ENCODE measurements around the gene EFEMP1. TPM values are rescaled to one million over a fixed set of nuclear protein-coding genes. Genes with fewer than 3 reads are reported as not detected.

The EFEMP1 gene
- polyA plus RNA-seq, 1 experiment = 1,148 TPM

DNA sequence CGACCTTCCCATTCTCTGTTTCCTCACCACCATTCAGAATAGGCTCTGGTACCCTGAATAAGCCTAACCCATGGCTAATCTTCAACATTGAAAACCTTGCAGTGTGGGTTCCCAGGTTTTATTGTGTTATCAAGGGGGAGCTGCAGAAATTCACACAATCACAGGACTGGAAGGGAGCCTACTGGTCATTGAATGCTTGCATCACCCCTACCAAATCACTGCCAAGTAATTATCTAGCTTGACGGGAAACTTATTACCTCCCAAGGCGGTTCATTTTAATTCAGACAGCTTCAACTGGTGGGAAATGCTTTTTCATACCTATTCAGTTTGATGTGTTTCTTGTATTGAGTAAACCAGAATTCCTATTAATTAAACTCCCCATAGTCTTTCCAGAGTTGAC is 33.6 kb upstream of the EFEMP1 start:
- H3K27me3 ChIP-seq (ENCODE audit: control insufficient read depth, insufficient read depth, low read length) = no peaks in the 10 kb centered on the region
- no peak for TF ChIP-seq CTCF (IDR thresholded peaks at IDR 0.05; ENCODE audit: insufficient read depth, low read depth, low read length)
- no peak overlapping the region for H3K4me3 ChIP-seq (ENCODE audit: low read depth, low read length)
- no peaks in the 10 kb centered on the region for H3K36me3 ChIP-seq (ENCODE audit: control insufficient read depth, insufficient read depth, low read length)
- DNase-seq (ENCODE audit: low read depth) = no peak
- ChIA-PET CTCF (interaction anchor here (0.9 kb wide), 1 partner anchor 114 kb away, joined by 3 read pairs; no protein-coding TSS in a partner anchor), POLR2A (no interaction called here)

- no peak overlapping the region for H3K4me3 ChIP-seq (ENCODE audit: low read depth, low read length)
- no peak for TF ChIP-seq CTCF (IDR thresholded peaks at IDR 0.05; ENCODE audit: insufficient read depth, low read depth, low read length)
- POLR2A ChIA-PET = no interaction called here
- CTCF ChIA-PET = no interaction called here
- no peaks in the 10 kb centered on the region for H3K36me3 ChIP-seq (ENCODE audit: control insufficient read depth, insufficient read depth, low read length)
- H3K27me3 ChIP-seq (ENCODE audit: control insufficient read depth, insufficient read depth, low read length) = no peaks in the 10 kb centered on the region
- DNase-seq (ENCODE audit: low read depth) = no peak
Measured at GRCh38 chr2:55954306-55955035, 30.9 kb upstream of the EFEMP1 start.

DNA sequence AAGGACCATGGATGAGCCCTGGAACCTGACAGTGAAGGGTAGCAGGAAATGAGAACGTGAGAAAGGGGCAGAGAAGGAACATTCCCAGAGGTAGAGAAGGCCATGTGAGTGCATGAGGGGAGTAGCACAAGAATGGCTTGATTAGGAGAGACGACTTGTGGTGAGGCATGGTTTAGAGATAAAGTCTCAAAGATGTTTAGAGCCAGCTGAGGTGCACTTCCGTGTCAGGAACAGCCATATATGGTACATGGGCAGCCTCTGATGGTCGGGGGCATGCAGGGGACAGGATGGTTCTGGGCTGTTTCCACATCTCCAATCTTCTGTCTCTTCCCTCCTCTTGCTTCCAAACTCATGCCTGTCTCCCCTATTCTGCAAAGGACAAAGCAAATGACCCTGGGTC is 28.8 kb upstream of the EFEMP1 start:
- no peak for DNase-seq (ENCODE audit: low read depth)
- H3K27me3 ChIP-seq (ENCODE audit: control insufficient read depth, insufficient read depth, low read length) = no peaks in the 10 kb centered on the region
- ChIA-PET CTCF (interaction anchor here (2.1 kb wide), 1 partner anchor 9 kb away, joined by 4 read pairs; no protein-coding TSS in a partner anchor), POLR2A (no interaction called here)
- H3K4me3 ChIP-seq (ENCODE audit: low read depth, low read length) = no peak overlapping the region
- TF ChIP-seq CTCF (IDR thresholded peaks at IDR 0.05; ENCODE audit: insufficient read depth, low read depth, low read length) = no peak
- H3K36me3 ChIP-seq (ENCODE audit: control insufficient read depth, insufficient read depth, low read length) = no peaks in the 10 kb centered on the region

DNA sequence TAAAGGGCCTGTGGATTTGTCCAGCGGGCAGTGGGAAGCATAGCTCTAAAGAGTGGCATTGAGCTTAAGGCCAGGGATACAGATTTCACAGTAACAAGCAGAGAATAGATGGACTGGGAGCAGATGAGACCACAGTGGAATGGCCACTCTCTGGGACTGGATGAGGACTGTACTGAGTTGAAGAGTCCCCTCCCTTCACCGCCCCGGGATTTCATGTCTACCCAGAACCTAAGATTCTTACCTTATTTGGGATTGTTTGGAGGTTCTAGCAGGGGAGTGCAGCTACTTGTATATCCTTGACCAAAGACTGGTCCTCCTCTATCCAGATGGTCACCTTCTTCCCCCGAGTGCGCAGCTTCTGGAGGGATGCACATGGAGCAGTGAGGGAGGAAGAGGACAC is 28.0 kb upstream of the EFEMP1 start:
- DNase-seq (ENCODE audit: low read depth) = no peak
- Histone ChIP-seq H3K27me3 (ENCODE audit: control insufficient read depth, insufficient read depth, low read length) (no peaks in the 10 kb centered on the region), H3K4me3 (ENCODE audit: low read depth, low read length) (no peak overlapping the region), H3K36me3 (ENCODE audit: control insufficient read depth, insufficient read depth, low read length) (no peaks in the 10 kb centered on the region)
- POLR2A ChIA-PET = no interaction called here
- TF ChIP-seq CTCF (IDR thresholded peaks at IDR 0.05; ENCODE audit: insufficient read depth, low read depth, low read length) = no peak
- CTCF ChIA-PET = interaction anchor here (2.1 kb wide), 1 partner anchor 9 kb away, joined by 4 read pairs; no protein-coding TSS in a partner anchor

- CTCF ChIA-PET = no interaction called here
- DNase-seq (ENCODE audit: low read depth) = no peak
- TF ChIP-seq CTCF (IDR thresholded peaks at IDR 0.05; ENCODE audit: insufficient read depth, low read depth, low read length) = no peak
- Histone ChIP-seq H3K27me3 (ENCODE audit: control insufficient read depth, insufficient read depth, low read length) (no peaks in the 10 kb centered on the region), H3K36me3 (ENCODE audit: control insufficient read depth, insufficient read depth, low read length) (no peaks in the 10 kb centered on the region), H3K4me3 (ENCODE audit: low read depth, low read length) (no peak overlapping the region)
- POLR2A ChIA-PET = no interaction called here
Measured at GRCh38 chr2:55949613-55950012, 26.0 kb upstream of the EFEMP1 start.

Data from BJ (cell line).